HCT116 (cell line): Measurements from ENCODE around the gene ALDOA. TPM values are rescaled to one million over a fixed set of nuclear protein-coding genes. Genes with fewer than 3 reads are reported as not detected.

Experiments
- ATAC-seq: fragments of 200-7000 bp; cut with Tn5 transposase; 2 replicates; pipeline ENCODE4 v1.9.1; 2020; ENCODE audit warnings: mild to moderate bottlenecking, moderate library complexity
- BruUV-seq: library from RNA; stranded (reverse); fragments of 400-500 nt; replicated peaks from 2 replicates; lab custom pipeline; 2021; lab: Mats Ljungman, UMichigan
- CTCF ChIA-PET: fragments of 300-600 bp; sonication (Branson Sonifier 250); formaldehyde crosslinking; loops from one replicate; lab custom pipeline; 2021; ENCODE audit warnings: antibody characterized with exemption; lab: Charles Lee
- POLR2A ChIA-PET: fragments of 300-600, 350-600 bp; sonication (Branson Sonifier 250); formaldehyde crosslinking; loops from one replicate; lab custom pipeline; 2021; ENCODE audit warnings: antibody characterized with exemption; lab: Charles Lee
- RAD21 ChIA-PET, 2 experiments: fragments of 300-600 bp; sonication (Branson Sonifier 250); formaldehyde crosslinking; loops; one replicate each; lab custom pipeline; 2023; ENCODE audit warnings: low total read pairs in 2 of 2; ENCODE audit not compliant: uncharacterized antibody in 2 of 2, unreplicated experiment in 2 of 2, low non-redundant PET in 1 of 2; lab: Charles Lee
- DNase-seq: peaks from one replicate; pipeline ENCODE4 v3.0.0-alpha.2; 2010; ENCODE audit warnings: low read depth, low spot score
- H2AFZ ChIP-seq: fragments of 200-600 bp; shearing (Covaris generic), sonication (generic); 2 replicates; pipeline ENCODE4 v1.6.1; 2017; ENCODE audit warnings: low read depth, mixed run types, mixed read lengths, antibody characterized with exemption, low read length; ENCODE audit not compliant: poor library complexity, severe bottlenecking
- H3K27ac ChIP-seq: 2 replicates; pipeline ENCODE4 v1.5.1; 2012; ENCODE audit warnings: low read depth, low read length
- H3K27me3 ChIP-seq: fragments of 200-600 bp; sonication (generic); 2 replicates; pipeline ENCODE4 v1.6.1; 2016; ENCODE audit warnings: mixed run types, low read length, mixed read lengths; ENCODE audit not compliant: insufficient read depth
- H3K36me3 ChIP-seq, 2 experiments: fragments of 200-500 bp in 1 of 2; fragments of 200-600 bp in 1 of 2; sonication (Bioruptor generic) in 1 of 2; sonication (generic) in 1 of 2; 2 replicates each; pipeline versions ENCODE4 v1.5.1 to v1.6.1; 2014 to 2016; ENCODE audit warnings: low read length in 2 of 2, inconsistent platforms in 1 of 2, mixed read lengths in 1 of 2, mixed run types in 1 of 2; ENCODE audit not compliant: insufficient read depth in 2 of 2, control insufficient read depth in 1 of 2
- H3K4me1 ChIP-seq, 2 experiments: fragments of 200-600 bp in 1 of 2; sonication (generic) in 1 of 2; 2 replicates each; pipeline versions ENCODE4 v1.5.1 to v1.6.1; 2012 to 2017; ENCODE audit warnings: low read length in 2 of 2, inconsistent platforms in 1 of 2, mild to moderate bottlenecking in 1 of 2, mixed read lengths in 1 of 2, mixed run types in 1 of 2, moderate library complexity in 1 of 2; ENCODE audit not compliant: insufficient read depth in 2 of 2, control insufficient read depth in 1 of 2
- H3K4me2 ChIP-seq: fragments of 200-600 bp; sonication (generic); 2 replicates; pipeline ENCODE4 v1.6.1; 2017; ENCODE audit warnings: mixed run types, low read length, mixed read lengths
- H3K4me3 ChIP-seq, 2 experiments: fragments of 200-600 bp in 1 of 2; sonication (generic) in 1 of 2; replicated peaks in 1 of 2; 2 replicates each; pipeline ENCODE4 v1.5.1; 2011 to 2016; ENCODE audit warnings: low read length in 2 of 2, control low read depth in 1 of 2, low read depth in 1 of 2, mild to moderate bottlenecking in 1 of 2, mixed read lengths in 1 of 2, mixed run types in 1 of 2
- H3K79me2 ChIP-seq: fragments of 200-600 bp; sonication (generic); 2 replicates; pipeline ENCODE4 v1.6.1; 2017; ENCODE audit warnings: mild to moderate bottlenecking, mixed run types, low read length, moderate library complexity, mixed read lengths; ENCODE audit not compliant: insufficient read depth
- H3K9ac ChIP-seq: fragments of 200-600 bp; sonication (generic); 2 replicates; pipeline ENCODE4 v1.6.1; 2016; ENCODE audit warnings: low read length, mixed read lengths
- H3K9me2 ChIP-seq: fragments of 200-600 bp; sonication (generic), shearing (Covaris generic); 2 replicates; pipeline ENCODE4 v1.6.1; 2017; ENCODE audit warnings: mixed run types, mild to moderate bottlenecking, moderate library complexity; ENCODE audit not compliant: insufficient read depth
- H3K9me3 ChIP-seq, 2 experiments: fragments of 200-500 bp in 1 of 2; fragments of 200-600 bp in 1 of 2; sonication (Bioruptor generic) in 1 of 2; sonication (generic) in 1 of 2; 2 replicates each; pipeline ENCODE4 v1.6.1; 2014 to 2017; ENCODE audit warnings: low read length in 2 of 2, mixed read lengths in 2 of 2, inconsistent platforms in 1 of 2, low read depth in 1 of 2, mild to moderate bottlenecking in 1 of 2, mixed run types in 1 of 2, moderate library complexity in 1 of 2; ENCODE audit not compliant: control insufficient read depth in 1 of 2, insufficient read depth in 1 of 2
- H4K20me1 ChIP-seq: fragments of 200-600 bp; sonication (generic), shearing (Covaris generic); 2 replicates; pipeline ENCODE4 v1.6.1; 2017; ENCODE audit warnings: mixed run types, mild to moderate bottlenecking, moderate library complexity; ENCODE audit not compliant: insufficient read depth
- ATF3 ChIP-seq: IDR thresholded peaks from 2 replicates; pipeline ENCODE4 v1.6.1; 2012
- CEBPB ChIP-seq: IDR thresholded peaks from 2 replicates; pipeline ENCODE4 v1.6.1; 2012; ENCODE audit warnings: low read depth
- EGR1 ChIP-seq: IDR thresholded peaks from 2 replicates; pipeline ENCODE4 v1.6.1; 2012; ENCODE audit warnings: low read depth
- ELF1 ChIP-seq: IDR thresholded peaks from 2 replicates; pipeline ENCODE4 v1.6.1; 2012; ENCODE audit warnings: low read depth, borderline replicate concordance
- EZH2 ChIP-seq: fragments of 200-600 bp; sonication (generic); IDR thresholded peaks from 2 replicates; pipeline ENCODE4 v1.6.1; 2017; ENCODE audit warnings: antibody characterized with exemption, mixed run types
- EZH2phosphoT487 ChIP-seq: fragments of 200-600 bp; IDR thresholded peaks from 2 replicates; pipeline ENCODE4 v1.6.1; 2018; ENCODE audit warnings: antibody characterized with exemption, borderline replicate concordance
- FOSL1 ChIP-seq: IDR thresholded peaks from 2 replicates; pipeline ENCODE4 v1.6.1; 2012; ENCODE audit warnings: low read depth
- MAX ChIP-seq: IDR thresholded peaks from 2 replicates; pipeline ENCODE4 v1.6.1; 2012
- POLR2AphosphoS5 ChIP-seq: IDR thresholded peaks from 2 replicates; pipeline ENCODE4 v1.6.1; 2011; ENCODE audit warnings: mild to moderate bottlenecking, low read depth, low read length, moderate library complexity
- RAD21 ChIP-seq: IDR thresholded peaks from 2 replicates; pipeline ENCODE4 v1.6.1; 2012; ENCODE audit warnings: low read depth, mild to moderate bottlenecking
- REST ChIP-seq: IDR thresholded peaks from 2 replicates; pipeline ENCODE4 v1.6.1; 2012; ENCODE audit warnings: low read depth
- SIN3A ChIP-seq: IDR thresholded peaks from 2 replicates; pipeline ENCODE4 v1.6.1; 2012; ENCODE audit warnings: low read depth
- SP1 ChIP-seq: IDR thresholded peaks from 2 replicates; pipeline ENCODE4 v1.6.1; 2012; ENCODE audit warnings: low read depth
- SRF ChIP-seq: IDR thresholded peaks from 2 replicates; pipeline ENCODE4 v1.6.1; 2012; ENCODE audit warnings: low read depth
- TCF7L2 ChIP-seq: IDR thresholded peaks from 2 replicates; pipeline ENCODE4 v1.7.0; 2011; ENCODE audit warnings: borderline replicate concordance, inconsistent platforms; ENCODE audit not compliant: insufficient read depth, insufficient read length; ENCODE audit errors: extremely low read depth
- ZBTB33 ChIP-seq: IDR thresholded peaks from 2 replicates; pipeline ENCODE4 v1.6.1; 2011; ENCODE audit warnings: mild to moderate bottlenecking, low read length, moderate library complexity; ENCODE audit not compliant: insufficient replicate concordance; ENCODE audit errors: extremely low read depth
- ZFX ChIP-seq: fragments of 450-650 bp; IDR thresholded peaks from 2 replicates; pipeline ENCODE4 v1.6.1; 2017
- ZNF274 ChIP-seq: fragments of 200-500 bp; sonication (Bioruptor generic); IDR thresholded peaks from 2 replicates; pipeline ENCODE4 v1.6.1; 2014; ENCODE audit warnings: mild to moderate bottlenecking, low read depth, low read length, inconsistent platforms
- intact Hi-C: fragments of 100-400 bp; cut with micrococcal nuclease; formaldehyde crosslinking; loops from 2 replicates; pipeline ENCODE4 v1.10.0; 2022
- total RNA-seq: library from RNA; stranded (reverse); gene quantifications from one replicate; pipeline ENCODE4 v1.2.1, GENCODE V29; 2021; ENCODE audit not compliant: unreplicated experiment

Gene ALDOA
- total RNA-seq, 1 experiment from 2014 or later, result 2,423 TPM

- DNase-seq, result no peak
- Histone ChIP-seq H3K9ac (no peak within 1 kb of the TSS), H2AFZ (no peak within 1 kb of the TSS), H3K27me3 (no peaks in the 10 kb centered on the region), H4K20me1 (no peaks in the 10 kb centered on the region), H3K4me2 (peak within 1 kb of the TSS; percentile 85; the same call in 1 of the 2 replicates), H3K36me3 (no peaks in the 10 kb centered on the region), H3K4me1 (peaks cover 0 to 18% of the 10 kb centered on the region in 2 experiments; a peak in 3 of 4 replicates), H3K27ac (no peak within 1 kb of the TSS), H3K79me2 (no peaks in the 10 kb centered on the region), H3K9me3 (no peaks in the 10 kb centered on the region), H3K4me3 (no peak within 1 kb of the TSS), H3K9me2 (no peaks in the 10 kb centered on the region)
- CTCF ChIA-PET, result no interaction called here
- BruUV-seq, result no TSS peak
- RAD21 ChIA-PET, result no interaction called here
- ATAC-seq, result no peak
- TF ChIP-seq CEBPB, result no peak
- no peak for TF ChIP-seq EZH2phosphoT487
- no peak for TF ChIP-seq SP1
- no peak for TF ChIP-seq FOSL1
- TF ChIP-seq RAD21, result no peak
- no peak for TF ChIP-seq MAX
- TF ChIP-seq ATF3, result no peak
- TF ChIP-seq POLR2AphosphoS5, result no peak
- no peak for TF ChIP-seq SRF
- TF ChIP-seq EZH2, result no peak
- TF ChIP-seq ELF1, result no peak
- no peak for TF ChIP-seq TCF7L2
- no peak for TF ChIP-seq ZNF274
- TF ChIP-seq ZFX, result no peak
- TF ChIP-seq REST, result no peak
- no peak for TF ChIP-seq SIN3A
- TF ChIP-seq ZBTB33, result no peak
- TF ChIP-seq EGR1, result no peak
- POLR2A ChIA-PET, result no interaction called here
- intact Hi-C loops, result loop anchor here (10.0 kb wide), 1 partner anchor 908 kb away; no protein-coding TSS in a partner anchor
Measured at GRCh38 chr16:30022887-30023286, 42.7 kb upstream of the ALDOA start, which contains the start of gene C16orf92. C16orf92 (plus strand) TSS chr16:30023198; CDS start chr16:30023341, 143 bp downstream.
